T-helper 1 cell treated with Interleukin-12 subunit alpha and Interleukin-12 subunit beta and Interleukin-4 antibody, amounts not matched to agents 30 ng/mL and 1 ng/mL, for 36 hours (primary cell): ENCODE data around the gene PFKFB1. TPM values are rescaled to one million over a fixed set of nuclear protein-coding genes. Genes with fewer than 3 reads are reported as not detected.

ENCODE experiments used
- intact Hi-C: fragments of 100-400 bp; cut with micrococcal nuclease; formaldehyde crosslinking; loops from one replicate; pipeline ENCODE4 v1.15.1; 2024
- total RNA-seq: library from RNA; stranded (reverse); gene quantifications from 2 replicates; pipeline ENCODE4 v1.2.3, GENCODE V29; 2022

Gene PFKFB1
- total RNA-seq: 0.15 and 0.56 TPM in 2 replicates

- intact Hi-C loops: loop anchor here (10.0 kb wide), 1 partner anchor 1769 kb away; the partner anchor contains the start of gene KDM5C
Measured at GRCh38 chrX:54994099-54994498, at the start of gene PFKFB1. Gene PFKFB1 (minus strand): TSS chrX:54994188. CDS start chrX:54994007, 181 bp downstream.

GRCh38 chrX:55041514-55041913, 47.5 kb upstream of the PFKFB1 start:
- intact Hi-C loops: no loop called here

GRCh38 chrX:55039471-55039870, 45.5 kb upstream of the PFKFB1 start:
- intact Hi-C loops: no loop called here

GRCh38 chrX:55033429-55033828, 39.4 kb upstream of the PFKFB1 start:
- intact Hi-C loops: no loop called here

GRCh38 chrX:55030271-55031205, 36.5 kb upstream of the PFKFB1 start, which contains the start of gene ALAS2:
Gene ALAS2 (minus strand): TSS chrX:55030977. CDS start chrX:55026000, 4,977 bp downstream.
- intact Hi-C loops: no loop called here

- intact Hi-C loops: no loop called here
Measured at GRCh38 chrX:55029291-55029690, 35.3 kb upstream of the PFKFB1 start.

GRCh38 chrX:55028611-55029010, 34.6 kb upstream of the PFKFB1 start:
- intact Hi-C loops: no loop called here

GRCh38 chrX:55028040-55028439, 34.1 kb upstream of the PFKFB1 start:
- intact Hi-C loops: no loop called here

- intact Hi-C loops: no loop called here
Measured at GRCh38 chrX:55026840-55027239, 32.9 kb upstream of the PFKFB1 start.

- intact Hi-C loops: no loop called here
Measured at GRCh38 chrX:55026143-55026542, 32.2 kb upstream of the PFKFB1 start.

GRCh38 chrX:55014897-55015299, 20.9 kb upstream of the PFKFB1 start:
- intact Hi-C loops: no loop called here

GRCh38 chrX:55011294-55011693, 17.3 kb upstream of the PFKFB1 start:
- intact Hi-C loops: no loop called here

- intact Hi-C loops: loop anchor here (10.0 kb wide), 2 partner anchors 1324 to 1924 kb away; partner anchors contain the start of genes HUWE1 and TSPYL2
Measured at GRCh38 chrX:55008571-55009358, 14.8 kb upstream of the PFKFB1 start.

GRCh38 chrX:55007656-55008055, 13.7 kb upstream of the PFKFB1 start:
- intact Hi-C loops: loop anchor here (10.0 kb wide), 2 partner anchors 1323 to 1923 kb away; partner anchors contain the start of genes HUWE1 and TSPYL2

GRCh38 chrX:55006827-55007621, 13.0 kb upstream of the PFKFB1 start:
- intact Hi-C loops: loop anchor here (10.0 kb wide), 2 partner anchors 1322 to 1922 kb away; partner anchors contain the start of genes HUWE1 and TSPYL2

- intact Hi-C loops: loop anchor here (10.0 kb wide), 2 partner anchors 1320 to 1920 kb away; partner anchors contain the start of genes HUWE1 and TSPYL2
Measured at GRCh38 chrX:55005256-55005655, 11.3 kb upstream of the PFKFB1 start.

- intact Hi-C loops: loop anchor here (5.0 to 10.0 kb wide), 3 partner anchors 1228 to 1919 kb away; partner anchors contain the start of genes HUWE1, KLF8 and TSPYL2
Measured at GRCh38 chrX:55004231-55004630, 10.2 kb upstream of the PFKFB1 start.

- intact Hi-C loops: loop anchor here (1.0 to 10.0 kb wide), 14 partner anchors 57 to 1915 kb away; partner anchors contain the start of genes FAM120C, GNL3L, HUWE1 and KDM5C
Measured at GRCh38 chrX:54999717-55000598, 6.0 kb upstream of the PFKFB1 start, which contains the start of gene APEX2. Gene APEX2 (plus strand): TSS chrX:55000363. CDS start chrX:55000423, 60 bp downstream.

- intact Hi-C loops: loop anchor here (10.0 kb wide), 1 partner anchor 1771 kb away; the partner anchor contains the start of gene KDM5C
Measured at GRCh38 chrX:54995621-54996020, 1.6 kb upstream of the PFKFB1 start.
